Hematopoietic multipotent progenitor cell treated with erythropoietin and hydrocortisone succinate and interleukin-3 and kit ligand, for 4 days (in vitro differentiated cells): ENCODE data around the gene FBXL16.

ENCODE experiments used
- DNase-seq: peaks from one replicate; pipeline ENCODE4 v3.0.0-alpha.2; 2015

FBXL16 gene

GRCh38 chr16:676565-676902 is 29.1 kb downstream of the FBXL16 start:
- DNase-seq = no peak

- DNase-seq = no peak
Observed at GRCh38 chr16:675884-676564, 29.6 kb downstream of the FBXL16 start.

- DNase-seq = peak; percentile 67
Observed at GRCh38 chr16:674968-675883, 30.4 kb downstream of the FBXL16 start, which contains the start of gene RHBDL1. Gene RHBDL1 (plus strand): TSS chr16:675671. CDS start chr16:675791, 120 bp downstream.

- no peak for DNase-seq
Observed at GRCh38 chr16:674214-674881, 31.3 kb downstream of the FBXL16 start.

- no peak for DNase-seq
Observed at GRCh38 chr16:673399-673991, 32.1 kb downstream of the FBXL16 start.

GRCh38 chr16:672851-673250 is 32.8 kb downstream of the FBXL16 start:
- DNase-seq = no peak

- DNase-seq = no peak
Observed at GRCh38 chr16:672371-672770, 33.2 kb downstream of the FBXL16 start.

GRCh38 chr16:671353-672131 is 34.1 kb downstream of the FBXL16 start:
- no peak for DNase-seq

- no peak for DNase-seq
Observed at GRCh38 chr16:670485-671352, 34.9 kb downstream of the FBXL16 start.

- DNase-seq = no peak
Observed at GRCh38 chr16:669666-670065, 35.9 kb downstream of the FBXL16 start.

GRCh38 chr16:668519-669171 is 37.0 kb downstream of the FBXL16 start:
- DNase-seq = peak; percentile 36

- peak; percentile 98 for DNase-seq
Observed at GRCh38 chr16:667780-668518, 37.7 kb downstream of the FBXL16 start, which contains the start of gene RHOT2. Gene RHOT2 (plus strand): TSS chr16:668132. CDS start chr16:668200, 68 bp downstream.

GRCh38 chr16:667113-667779 is 38.4 kb downstream of the FBXL16 start:
- DNase-seq = no peak

- DNase-seq = no peak
Observed at GRCh38 chr16:666572-666971, 39.0 kb downstream of the FBXL16 start.

GRCh38 chr16:662597-662996 is 43.0 kb downstream of the FBXL16 start:
- DNase-seq = no peak

GRCh38 chr16:662095-662494 is 43.5 kb downstream of the FBXL16 start:
- no peak for DNase-seq

- DNase-seq = no peak
Observed at GRCh38 chr16:661184-661821, 44.3 kb downstream of the FBXL16 start.

- DNase-seq = peak; percentile 96
Observed at GRCh38 chr16:660459-661183, 45.0 kb downstream of the FBXL16 start.
